ENCODE data around the gene PGS1.

PGS1 gene

GRCh38 chr17:78397681-78398101 is 19.2 kb downstream of the PGS1 start:
- no peak for TF ChIP-seq EZH2phosphoT487 (conservative IDR thresholded peaks at IDR 0.05; ENCODE audit: low read length)
- TF ChIP-seq, protein P1, sequence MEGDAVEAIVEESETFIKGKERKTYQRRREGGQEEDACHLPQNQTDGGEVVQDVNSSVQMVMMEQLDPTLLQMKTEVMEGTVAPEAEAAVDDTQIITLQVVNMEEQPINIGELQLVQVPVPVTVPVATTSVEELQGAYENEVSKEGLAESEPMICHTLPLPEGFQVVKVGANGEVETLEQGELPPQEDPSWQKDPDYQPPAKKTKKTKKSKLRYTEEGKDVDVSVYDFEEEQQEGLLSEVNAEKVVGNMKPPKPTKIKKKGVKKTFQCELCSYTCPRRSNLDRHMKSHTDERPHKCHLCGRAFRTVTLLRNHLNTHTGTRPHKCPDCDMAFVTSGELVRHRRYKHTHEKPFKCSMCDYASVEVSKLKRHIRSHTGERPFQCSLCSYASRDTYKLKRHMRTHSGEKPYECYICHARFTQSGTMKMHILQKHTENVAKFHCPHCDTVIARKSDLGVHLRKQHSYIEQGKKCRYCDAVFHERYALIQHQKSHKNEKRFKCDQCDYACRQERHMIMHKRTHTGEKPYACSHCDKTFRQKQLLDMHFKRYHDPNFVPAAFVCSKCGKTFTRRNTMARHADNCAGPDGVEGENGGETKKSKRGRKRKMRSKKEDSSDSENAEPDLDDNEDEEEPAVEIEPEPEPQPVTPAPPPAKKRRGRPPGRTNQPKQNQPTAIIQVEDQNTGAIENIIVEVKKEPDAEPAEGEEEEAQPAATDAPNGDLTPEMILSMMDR (IDR thresholded peaks at IDR 0.05; ENCODE audit: insufficient read depth, low read length, poor library complexity, severe bottlenecking): no peak
- Histone ChIP-seq H3K36me3 (ENCODE audit: low read length) (no peaks in the 10 kb centered on the region), H3K4me3 (ENCODE audit: insufficient read depth, low read length, poor library complexity, severe bottlenecking) (no peak overlapping the region), H3K4me2 (ENCODE audit: low read depth, low read length, poor library complexity, severe bottlenecking) (no peak overlapping the region), H3K27me3 (ENCODE audit: low read length) (no peaks in the 10 kb centered on the region), H2AFZ (ENCODE audit: low read depth, low read length, severe bottlenecking) (no peak overlapping the region), H3K9me3 (ENCODE audit: insufficient read depth, low read length) (no peaks in the 10 kb centered on the region), H4K20me1 (ENCODE audit: low read depth, low read length) (no peaks in the 10 kb centered on the region), H3F3A (ENCODE audit: insufficient read depth) (no peaks in the 10 kb centered on the region), H3K27ac (ENCODE audit: low read depth, low read length) (no peak overlapping the region), H3K9ac (ENCODE audit: low read length) (no peak overlapping the region), H3K9me2 (replicated peaks; ENCODE audit: insufficient read depth, low read length) (no peaks in the 10 kb centered on the region), H3K79me2 (ENCODE audit: insufficient read depth, low read length) (peaks cover under 1% of the 10 kb centered on the region; the same call in 1 of the 2 replicates)

- no peak overlapping the region for H3K27ac ChIP-seq (ENCODE audit: low read depth, low read length)
- H3K36me3 ChIP-seq (ENCODE audit: low read length): no peaks in the 10 kb centered on the region
- H3K9me2 ChIP-seq (replicated peaks; ENCODE audit: insufficient read depth, low read length): no peaks in the 10 kb centered on the region
Measured at GRCh38 chr17:78398390-78398789, 19.9 kb downstream of the PGS1 start.

GRCh38 chr17:78399028-78399692 is 20.7 kb downstream of the PGS1 start:
- H3K4me2 ChIP-seq (ENCODE audit: low read depth, low read length, poor library complexity, severe bottlenecking): no peak overlapping the region
- H3K36me3 ChIP-seq (ENCODE audit: low read length): no peaks in the 10 kb centered on the region
- H3F3A ChIP-seq (ENCODE audit: insufficient read depth): no peaks in the 10 kb centered on the region
- no peaks in the 10 kb centered on the region for H4K20me1 ChIP-seq (ENCODE audit: low read depth, low read length)
- H3K79me2 ChIP-seq (ENCODE audit: insufficient read depth, low read length): no peaks in the 10 kb centered on the region; the same call in 1 of the 2 replicates
- H3K9ac ChIP-seq (ENCODE audit: low read length): no peak overlapping the region
- no peaks in the 10 kb centered on the region for H3K9me2 ChIP-seq (replicated peaks; ENCODE audit: insufficient read depth, low read length)
- H3K9me3 ChIP-seq (ENCODE audit: insufficient read depth, low read length): no peaks in the 10 kb centered on the region
- no peaks in the 10 kb centered on the region for H3K27me3 ChIP-seq (ENCODE audit: low read length)
- no peak overlapping the region for H3K27ac ChIP-seq (ENCODE audit: low read depth, low read length)
- no peak overlapping the region for H2AFZ ChIP-seq (ENCODE audit: low read depth, low read length, severe bottlenecking)
- TF ChIP-seq, protein P1 (IDR thresholded peaks at IDR 0.05; ENCODE audit: insufficient read depth, low read length, poor library complexity, severe bottlenecking): no peak
- no peak for TF ChIP-seq EZH2phosphoT487 (conservative IDR thresholded peaks at IDR 0.05; ENCODE audit: low read length)
- no peak overlapping the region for H3K4me3 ChIP-seq (ENCODE audit: insufficient read depth, low read length, poor library complexity, severe bottlenecking)

More at GRCh38 chr17:78398390-78398789, 19.9 kb downstream of the PGS1 start:
- no peak overlapping the region for H2AFZ ChIP-seq (ENCODE audit: low read depth, low read length, severe bottlenecking)
- H4K20me1 ChIP-seq (ENCODE audit: low read depth, low read length): no peaks in the 10 kb centered on the region
- H3K27me3 ChIP-seq (ENCODE audit: low read length): no peaks in the 10 kb centered on the region
- H3K4me3 ChIP-seq (ENCODE audit: insufficient read depth, low read length, poor library complexity, severe bottlenecking): no peak overlapping the region
- no peaks in the 10 kb centered on the region for H3K9me3 ChIP-seq (ENCODE audit: insufficient read depth, low read length)
- H3K4me2 ChIP-seq (ENCODE audit: low read depth, low read length, poor library complexity, severe bottlenecking): no peak overlapping the region
- no peak overlapping the region for H3K9ac ChIP-seq (ENCODE audit: low read length)
- H3K79me2 ChIP-seq (ENCODE audit: insufficient read depth, low read length): no peaks in the 10 kb centered on the region; the same call in 1 of the 2 replicates
- H3F3A ChIP-seq (ENCODE audit: insufficient read depth): no peaks in the 10 kb centered on the region
- no peak for TF ChIP-seq EZH2phosphoT487 (conservative IDR thresholded peaks at IDR 0.05; ENCODE audit: low read length)
- TF ChIP-seq, protein P1 (IDR thresholded peaks at IDR 0.05; ENCODE audit: insufficient read depth, low read length, poor library complexity, severe bottlenecking): no peak
